ENCODE measurements around the gene PAWR.

PAWR gene

DNA sequence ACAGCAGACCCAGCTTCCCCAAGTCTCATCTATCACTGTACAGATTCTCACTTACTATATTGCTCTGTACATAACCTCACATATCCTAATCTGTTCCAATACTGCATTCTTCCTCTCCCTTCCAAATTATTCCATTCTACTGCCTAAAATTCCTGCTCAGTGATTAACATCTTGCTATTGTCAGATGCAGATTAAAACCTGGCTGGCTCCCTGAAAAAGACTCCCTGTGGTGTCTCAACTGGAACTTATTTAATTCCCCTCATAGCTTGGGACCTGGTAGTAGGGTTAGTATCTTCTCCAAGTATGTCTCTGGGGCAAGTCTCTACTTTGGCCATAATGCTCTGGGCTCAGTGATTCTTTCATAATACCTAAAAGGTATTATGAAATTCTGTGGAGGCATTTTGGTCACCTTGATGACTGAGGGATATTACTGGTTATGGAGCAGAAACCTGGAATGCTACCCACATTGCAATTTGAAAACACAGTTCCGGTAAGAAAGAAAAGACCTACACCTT lies 55.8 kb downstream of the PAWR start:
- Histone ChIP-seq H3K27ac (ENCODE audit: extremely low read depth, low read depth, low read length) (no peak overlapping the region), H3K4me1 (ENCODE audit: control insufficient read depth, insufficient read depth, low read length) (peaks cover 39% of the 10 kb centered on the region), H3K36me3 (ENCODE audit: control insufficient read depth in 2 of 2, insufficient read depth in 1 of 2, low read length in 2 of 2) (no peaks in the 10 kb centered on the region; a peak in 1 of 3 replicates), H3K4me3 (ENCODE audit: low read depth, low read length) (no peak overlapping the region), H3K9me3 (ENCODE audit: control insufficient read depth, insufficient read depth, low read depth, low read length) (no peaks in the 10 kb centered on the region)
- TF ChIP-seq, protein P1, sequence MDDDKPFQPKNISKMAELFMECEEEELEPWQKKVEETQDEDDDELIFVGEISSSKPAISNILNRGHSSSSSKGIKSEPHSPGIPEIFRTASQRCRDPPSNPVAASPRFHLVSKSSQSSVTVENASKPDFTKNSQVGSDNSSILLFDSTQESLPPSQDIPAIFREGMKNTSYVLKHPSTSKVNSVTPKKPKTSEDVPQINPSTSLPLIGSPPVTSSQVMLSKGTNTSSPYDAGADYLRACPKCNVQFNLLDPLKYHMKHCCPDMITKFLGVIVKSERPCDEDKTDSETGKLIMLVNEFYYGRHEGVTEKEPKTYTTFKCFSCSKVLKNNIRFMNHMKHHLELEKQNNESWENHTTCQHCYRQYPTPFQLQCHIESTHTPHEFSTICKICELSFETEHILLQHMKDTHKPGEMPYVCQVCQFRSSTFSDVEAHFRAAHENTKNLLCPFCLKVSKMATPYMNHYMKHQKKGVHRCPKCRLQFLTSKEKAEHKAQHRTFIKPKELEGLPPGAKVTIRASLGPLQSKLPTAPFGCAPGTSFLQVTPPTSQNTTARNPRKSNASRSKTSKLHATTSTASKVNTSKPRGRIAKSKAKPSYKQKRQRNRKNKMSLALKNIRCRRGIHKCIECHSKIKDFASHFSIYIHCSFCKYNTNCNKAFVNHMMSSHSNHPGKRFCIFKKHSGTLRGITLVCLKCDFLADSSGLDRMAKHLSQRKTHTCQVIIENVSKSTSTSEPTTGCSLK (tag by site-specific recombination; IDR thresholded peaks at IDR 0.05): no peak
- TF ChIP-seq, protein P2, sequence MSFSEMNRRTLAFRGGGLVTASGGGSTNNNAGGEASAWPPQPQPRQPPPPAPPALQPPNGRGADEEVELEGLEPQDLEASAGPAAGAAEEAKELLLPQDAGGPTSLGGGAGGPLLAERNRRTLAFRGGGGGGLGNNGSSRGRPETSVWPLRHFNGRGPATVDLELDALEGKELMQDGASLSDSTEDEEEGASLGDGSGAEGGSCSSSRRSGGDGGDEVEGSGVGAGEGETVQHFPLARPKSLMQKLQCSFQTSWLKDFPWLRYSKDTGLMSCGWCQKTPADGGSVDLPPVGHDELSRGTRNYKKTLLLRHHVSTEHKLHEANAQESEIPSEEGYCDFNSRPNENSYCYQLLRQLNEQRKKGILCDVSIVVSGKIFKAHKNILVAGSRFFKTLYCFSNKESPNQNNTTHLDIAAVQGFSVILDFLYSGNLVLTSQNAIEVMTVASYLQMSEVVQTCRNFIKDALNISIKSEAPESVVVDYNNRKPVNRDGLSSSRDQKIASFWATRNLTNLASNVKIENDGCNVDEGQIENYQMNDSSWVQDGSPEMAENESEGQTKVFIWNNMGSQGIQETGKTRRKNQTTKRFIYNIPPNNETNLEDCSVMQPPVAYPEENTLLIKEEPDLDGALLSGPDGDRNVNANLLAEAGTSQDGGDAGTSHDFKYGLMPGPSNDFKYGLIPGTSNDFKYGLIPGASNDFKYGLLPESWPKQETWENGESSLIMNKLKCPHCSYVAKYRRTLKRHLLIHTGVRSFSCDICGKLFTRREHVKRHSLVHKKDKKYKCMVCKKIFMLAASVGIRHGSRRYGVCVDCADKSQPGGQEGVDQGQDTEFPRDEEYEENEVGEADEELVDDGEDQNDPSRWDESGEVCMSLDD (tag by site-specific recombination; IDR thresholded peaks at IDR 0.05): no peak
- no peak for TF ChIP-seq SP7 (tag by site-specific recombination; IDR thresholded peaks at IDR 0.05)
- TF ChIP-seq SP2 (tag by site-specific recombination; IDR thresholded peaks at IDR 0.05): no peak
- no peak for TF ChIP-seq ZNF423 (tag by site-specific recombination; IDR thresholded peaks at IDR 0.05)
- TF ChIP-seq OSR2 (tag by site-specific recombination; IDR thresholded peaks at IDR 0.05): no peak
- TF ChIP-seq, protein P3, sequence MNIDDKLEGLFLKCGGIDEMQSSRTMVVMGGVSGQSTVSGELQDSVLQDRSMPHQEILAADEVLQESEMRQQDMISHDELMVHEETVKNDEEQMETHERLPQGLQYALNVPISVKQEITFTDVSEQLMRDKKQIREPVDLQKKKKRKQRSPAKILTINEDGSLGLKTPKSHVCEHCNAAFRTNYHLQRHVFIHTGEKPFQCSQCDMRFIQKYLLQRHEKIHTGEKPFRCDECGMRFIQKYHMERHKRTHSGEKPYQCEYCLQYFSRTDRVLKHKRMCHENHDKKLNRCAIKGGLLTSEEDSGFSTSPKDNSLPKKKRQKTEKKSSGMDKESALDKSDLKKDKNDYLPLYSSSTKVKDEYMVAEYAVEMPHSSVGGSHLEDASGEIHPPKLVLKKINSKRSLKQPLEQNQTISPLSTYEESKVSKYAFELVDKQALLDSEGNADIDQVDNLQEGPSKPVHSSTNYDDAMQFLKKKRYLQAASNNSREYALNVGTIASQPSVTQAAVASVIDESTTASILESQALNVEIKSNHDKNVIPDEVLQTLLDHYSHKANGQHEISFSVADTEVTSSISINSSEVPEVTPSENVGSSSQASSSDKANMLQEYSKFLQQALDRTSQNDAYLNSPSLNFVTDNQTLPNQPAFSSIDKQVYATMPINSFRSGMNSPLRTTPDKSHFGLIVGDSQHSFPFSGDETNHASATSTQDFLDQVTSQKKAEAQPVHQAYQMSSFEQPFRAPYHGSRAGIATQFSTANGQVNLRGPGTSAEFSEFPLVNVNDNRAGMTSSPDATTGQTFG (tag by site-specific recombination; IDR thresholded peaks at IDR 0.05; ENCODE audit: borderline replicate concordance): no peak
- no peak for TF ChIP-seq ZNF777 (tag by site-specific recombination; IDR thresholded peaks at IDR 0.05; ENCODE audit: borderline replicate concordance)
- TF ChIP-seq HOXA7 (CRISPR knock-in tag; IDR thresholded peaks at IDR 0.05; ENCODE audit: borderline replicate concordance): no peak
- no peak for TF ChIP-seq ZNF140 (tag by site-specific recombination; IDR thresholded peaks at IDR 0.05)
- no peak for TF ChIP-seq IKZF3 (tag by site-specific recombination; IDR thresholded peaks at IDR 0.05)
- TF ChIP-seq, protein P4, sequence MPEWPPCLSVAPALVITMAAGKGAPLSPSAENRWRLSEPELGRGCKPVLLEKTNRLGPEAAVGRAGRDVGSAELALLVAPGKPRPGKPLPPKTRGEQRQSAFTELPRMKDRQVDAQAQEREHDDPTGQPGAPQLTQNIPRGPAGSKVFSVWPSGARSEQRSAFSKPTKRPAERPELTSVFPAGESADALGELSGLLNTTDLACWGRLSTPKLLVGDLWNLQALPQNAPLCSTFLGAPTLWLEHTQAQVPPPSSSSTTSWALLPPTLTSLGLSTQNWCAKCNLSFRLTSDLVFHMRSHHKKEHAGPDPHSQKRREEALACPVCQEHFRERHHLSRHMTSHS (tag by site-specific recombination; IDR thresholded peaks at IDR 0.05): no peak
- TF ChIP-seq, protein P5, sequence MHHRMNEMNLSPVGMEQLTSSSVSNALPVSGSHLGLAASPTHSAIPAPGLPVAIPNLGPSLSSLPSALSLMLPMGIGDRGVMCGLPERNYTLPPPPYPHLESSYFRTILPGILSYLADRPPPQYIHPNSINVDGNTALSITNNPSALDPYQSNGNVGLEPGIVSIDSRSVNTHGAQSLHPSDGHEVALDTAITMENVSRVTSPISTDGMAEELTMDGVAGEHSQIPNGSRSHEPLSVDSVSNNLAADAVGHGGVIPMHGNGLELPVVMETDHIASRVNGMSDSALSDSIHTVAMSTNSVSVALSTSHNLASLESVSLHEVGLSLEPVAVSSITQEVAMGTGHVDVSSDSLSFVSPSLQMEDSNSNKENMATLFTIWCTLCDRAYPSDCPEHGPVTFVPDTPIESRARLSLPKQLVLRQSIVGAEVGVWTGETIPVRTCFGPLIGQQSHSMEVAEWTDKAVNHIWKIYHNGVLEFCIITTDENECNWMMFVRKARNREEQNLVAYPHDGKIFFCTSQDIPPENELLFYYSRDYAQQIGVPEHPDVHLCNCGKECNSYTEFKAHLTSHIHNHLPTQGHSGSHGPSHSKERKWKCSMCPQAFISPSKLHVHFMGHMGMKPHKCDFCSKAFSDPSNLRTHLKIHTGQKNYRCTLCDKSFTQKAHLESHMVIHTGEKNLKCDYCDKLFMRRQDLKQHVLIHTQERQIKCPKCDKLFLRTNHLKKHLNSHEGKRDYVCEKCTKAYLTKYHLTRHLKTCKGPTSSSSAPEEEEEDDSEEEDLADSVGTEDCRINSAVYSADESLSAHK (tag by site-specific recombination; IDR thresholded peaks at IDR 0.05): no peak
- no peak for TF ChIP-seq ZNF138 (tag by site-specific recombination; IDR thresholded peaks at IDR 0.05; ENCODE audit: borderline replicate concordance)
- TF ChIP-seq MYNN (tag by site-specific recombination; IDR thresholded peaks at IDR 0.05; ENCODE audit: borderline replicate concordance): no peak
- TF ChIP-seq ZNF335 (tag by site-specific recombination; conservative IDR thresholded peaks at IDR 0.05): no peak
- no peak for TF ChIP-seq ZNF707 (tag by site-specific recombination; IDR thresholded peaks at IDR 0.05)
- TF ChIP-seq SP3 (tag by site-specific recombination; IDR thresholded peaks at IDR 0.05): no peak
- no peak for TF ChIP-seq ZNF324 (tag by site-specific recombination; IDR thresholded peaks at IDR 0.05)
- ChIA-PET POLR2A (no interaction called here), CTCF (no interaction called here)
